A673 (cell line): Measurements from ENCODE around the gene LPP.

ENCODE experiments used
- EZH2 ChIP-seq: fragments of 200-600 bp; sonication (generic); IDR thresholded peaks from 2 replicates; pipeline ENCODE4 v1.6.1; 2017; ENCODE audit warnings: borderline replicate concordance, low read depth, mild to moderate bottlenecking, mixed read lengths, antibody characterized with exemption, low read length; ENCODE audit not compliant: poor library complexity, severe bottlenecking
- TF ChIP-seq, protein P1 (sequence below): fragments of 300-800, 200-600 bp; sonication (generic); conservative IDR thresholded peaks from 2 replicates; pipeline ENCODE4 v1.5.1; 2017; ENCODE audit warnings: low read depth, mild to moderate bottlenecking, antibody characterized with exemption, low read length, moderate library complexity, mixed read lengths

DNA sequence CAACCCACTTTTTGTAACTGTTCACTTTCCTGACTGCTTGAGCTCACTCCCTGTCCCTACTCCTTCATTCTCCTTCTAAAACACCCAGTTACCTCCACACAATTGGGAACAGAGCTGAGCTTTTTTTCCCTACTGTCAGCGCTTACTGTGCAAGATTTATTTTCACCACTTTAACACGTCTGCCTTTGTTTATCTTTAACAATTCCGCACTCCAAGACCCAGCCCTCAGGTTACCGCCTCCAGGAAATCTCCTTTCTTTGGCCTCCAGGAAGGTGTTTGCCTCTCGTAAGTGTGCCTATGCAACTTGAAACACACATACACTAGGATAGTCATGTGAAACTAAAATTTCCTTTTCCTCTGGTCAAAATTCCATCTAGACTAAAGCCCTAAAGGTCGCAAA, 745.9 kb downstream of the LPP start:
- TF ChIP-seq, protein P1, sequence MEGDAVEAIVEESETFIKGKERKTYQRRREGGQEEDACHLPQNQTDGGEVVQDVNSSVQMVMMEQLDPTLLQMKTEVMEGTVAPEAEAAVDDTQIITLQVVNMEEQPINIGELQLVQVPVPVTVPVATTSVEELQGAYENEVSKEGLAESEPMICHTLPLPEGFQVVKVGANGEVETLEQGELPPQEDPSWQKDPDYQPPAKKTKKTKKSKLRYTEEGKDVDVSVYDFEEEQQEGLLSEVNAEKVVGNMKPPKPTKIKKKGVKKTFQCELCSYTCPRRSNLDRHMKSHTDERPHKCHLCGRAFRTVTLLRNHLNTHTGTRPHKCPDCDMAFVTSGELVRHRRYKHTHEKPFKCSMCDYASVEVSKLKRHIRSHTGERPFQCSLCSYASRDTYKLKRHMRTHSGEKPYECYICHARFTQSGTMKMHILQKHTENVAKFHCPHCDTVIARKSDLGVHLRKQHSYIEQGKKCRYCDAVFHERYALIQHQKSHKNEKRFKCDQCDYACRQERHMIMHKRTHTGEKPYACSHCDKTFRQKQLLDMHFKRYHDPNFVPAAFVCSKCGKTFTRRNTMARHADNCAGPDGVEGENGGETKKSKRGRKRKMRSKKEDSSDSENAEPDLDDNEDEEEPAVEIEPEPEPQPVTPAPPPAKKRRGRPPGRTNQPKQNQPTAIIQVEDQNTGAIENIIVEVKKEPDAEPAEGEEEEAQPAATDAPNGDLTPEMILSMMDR: no peak
- no peak for TF ChIP-seq EZH2
